Measurements from ENCODE around the gene CLTCL1. TPM values are rescaled to one million over a fixed set of nuclear protein-coding genes. Genes with fewer than 3 reads are reported as not detected.

CLTCL1 gene
- total and polyA plus RNA-seq, 4 donors = 2.6 to 9.2 (median 4.3) TPM

DNA sequence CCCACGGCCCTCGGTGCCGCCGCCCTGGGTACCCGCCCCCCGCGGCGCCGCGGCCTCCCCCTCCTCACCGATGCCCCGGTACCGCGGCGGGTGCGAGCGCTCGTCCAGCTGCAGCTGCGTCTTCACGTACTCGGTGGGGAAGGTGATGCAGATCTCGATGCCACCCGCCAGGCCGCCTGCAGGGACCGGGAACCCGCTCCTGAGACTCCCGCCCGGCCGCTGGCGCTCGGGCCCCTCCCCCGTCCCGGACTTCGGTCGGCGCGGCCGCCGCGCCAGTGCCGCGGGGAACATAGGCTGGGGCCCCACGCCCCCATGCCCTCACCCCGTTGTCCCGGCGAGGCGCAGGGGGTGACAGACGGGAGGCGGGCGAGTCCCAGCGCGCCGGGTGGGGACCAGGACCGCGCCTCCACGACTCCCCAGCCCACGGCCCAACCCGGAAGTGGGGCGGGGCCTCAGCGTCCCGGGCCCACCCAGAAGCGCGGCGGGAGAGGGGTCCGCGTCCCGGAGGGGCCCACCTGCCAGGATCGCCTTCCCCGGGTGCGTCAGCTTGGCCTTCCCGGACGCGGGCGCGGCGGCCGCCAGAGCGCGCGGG, 113.4 kb downstream of the CLTCL1 start:
- Histone ChIP-seq H3K27me3 (ENCODE audit: control insufficient read depth in 3 of 3, insufficient read depth in 3 of 3, low read length in 2 of 3) (no peaks in the 10 kb centered on the region), H3K36me3 (ENCODE audit: control insufficient read depth in 4 of 4, insufficient read depth in 4 of 4, low read length in 4 of 4) (peaks cover 0 to 3% (median 0%) of the 10 kb centered on the region in 4 donors), H3K4me1 (ENCODE audit: control insufficient read depth in 5 of 5, insufficient read depth in 5 of 5, low read length in 5 of 5) (peaks cover 0 to 26% (median 4%) of the 10 kb centered on the region in 5 donors), H3K4me3 (peak overlapping the region; percentile 63), H3K9ac (ENCODE audit: insufficient read depth in 1 of 2, low read length in 2 of 2) (peak overlapping the region in 1 of 2 donors; percentile 5), H3K27ac (ENCODE audit: low read depth in 1 of 2, low read length in 1 of 2) (peak overlapping the region; percentile 82 to 89), H3K9me3 (ENCODE audit: control insufficient read depth in 4 of 4, insufficient read depth in 3 of 4, low read length in 3 of 4) (no peaks in the 10 kb centered on the region)
- TF ChIP-seq CTCF (IDR thresholded peaks at IDR 0.05; ENCODE audit: control extremely low read depth, extremely low read depth) = no peak
- WGBS, 2 donors = 0 to 1% methylated on average over 64 to 80 of the region's 80 CpGs
- DNase-seq (peak in 2 of 3 donors; percentile 60 to 64), ATAC-seq (ENCODE audit: insufficient read depth, low FRiP score) (peak; percentile 16)

GRCh38 chr22:19177164-19178064, 114.1 kb downstream of the CLTCL1 start:
- Histone ChIP-seq H3K4me1 (ENCODE audit: control insufficient read depth in 5 of 5, insufficient read depth in 5 of 5, low read length in 5 of 5) (peaks cover 4 to 34% (median 8%) of the 10 kb centered on the region in 5 donors), H3K27ac (ENCODE audit: low read depth in 1 of 2, low read length in 1 of 2) (no peak overlapping the region), H3K4me3 (peak overlapping the region; percentile 63), H3K9me3 (ENCODE audit: control insufficient read depth in 4 of 4, insufficient read depth in 3 of 4, low read length in 3 of 4) (no peaks in the 10 kb centered on the region), H3K9ac (ENCODE audit: insufficient read depth in 1 of 2, low read length in 2 of 2) (peak overlapping the region; percentile 3 to 5), H3K36me3 (ENCODE audit: control insufficient read depth in 4 of 4, insufficient read depth in 4 of 4, low read length in 4 of 4) (peaks cover 0 to 3% (median 0%) of the 10 kb centered on the region in 4 donors), H3K27me3 (ENCODE audit: control insufficient read depth in 3 of 3, insufficient read depth in 3 of 3, low read length in 2 of 3) (no peaks in the 10 kb centered on the region)
- DNase-seq (no peak), ATAC-seq (ENCODE audit: insufficient read depth, low FRiP score) (no peak)
- no peak for TF ChIP-seq CTCF (IDR thresholded peaks at IDR 0.05; ENCODE audit: control extremely low read depth, extremely low read depth)
- 36 to 48% methylated on average over 47 to 55 of the region's 55 CpGs for WGBS, 2 donors

- TF ChIP-seq CTCF (IDR thresholded peaks at IDR 0.05; ENCODE audit: control extremely low read depth, extremely low read depth) = no peak
- no peak overlapping the region for H3K27ac ChIP-seq (ENCODE audit: low read depth in 1 of 2, low read length in 1 of 2)
- no peak for DNase-seq
- WGBS, 2 donors = 86 to 89% methylated on average over 12 of the region's 12 CpGs
- no peak overlapping the region for H3K4me3 ChIP-seq
- ATAC-seq (ENCODE audit: insufficient read depth, low FRiP score) = no peak
- no peak overlapping the region for H3K9ac ChIP-seq (ENCODE audit: insufficient read depth in 1 of 2, low read length in 2 of 2)
- no peaks in the 10 kb centered on the region for H3K9me3 ChIP-seq (ENCODE audit: control insufficient read depth in 4 of 4, insufficient read depth in 3 of 4, low read length in 3 of 4)
- peaks cover 4 to 39% (median 11%) of the 10 kb centered on the region in 5 donors for H3K4me1 ChIP-seq (ENCODE audit: control insufficient read depth in 5 of 5, insufficient read depth in 5 of 5, low read length in 5 of 5)
- H3K27me3 ChIP-seq (ENCODE audit: control insufficient read depth in 3 of 3, insufficient read depth in 3 of 3, low read length in 2 of 3) = no peaks in the 10 kb centered on the region
- peaks cover 0 to 3% (median 0%) of the 10 kb centered on the region in 4 donors for H3K36me3 ChIP-seq (ENCODE audit: control insufficient read depth in 4 of 4, insufficient read depth in 4 of 4, low read length in 4 of 4)
Measured at GRCh38 chr22:19176732-19177131, 114.8 kb downstream of the CLTCL1 start.
